GM18526 (cell line): ENCODE data around the gene STX16.

Experiments used
- POLR2A ChIP-seq: IDR thresholded peaks from 3 replicates; pipeline ENCODE4 v1.6.1; 2011; ENCODE audit not compliant: insufficient read length; ENCODE audit errors: extremely low read depth

Gene STX16

GRCh38 chr20:58712806-58713731 lies 62.0 kb downstream of the STX16 start:
- no peak for TF ChIP-seq POLR2A

- no peak for TF ChIP-seq POLR2A
Measured at GRCh38 chr20:58713801-58714339, 62.8 kb downstream of the STX16 start.

- TF ChIP-seq POLR2A = no peak
Measured at GRCh38 chr20:58714340-58714922, 63.3 kb downstream of the STX16 start.

- no peak for TF ChIP-seq POLR2A
Measured at GRCh38 chr20:58714923-58715351, 63.9 kb downstream of the STX16 start.

GRCh38 chr20:58715391-58715800 lies 64.3 kb downstream of the STX16 start:
- no peak for TF ChIP-seq POLR2A

- no peak for TF ChIP-seq POLR2A
Measured at GRCh38 chr20:58715801-58716475, 64.9 kb downstream of the STX16 start.

- TF ChIP-seq POLR2A = no peak
Measured at GRCh38 chr20:58716476-58717277, 65.6 kb downstream of the STX16 start.

- TF ChIP-seq POLR2A = no peak
Measured at GRCh38 chr20:58717278-58718091, 66.4 kb downstream of the STX16 start.

GRCh38 chr20:58718121-58718563 lies 67.1 kb downstream of the STX16 start:
- TF ChIP-seq POLR2A = no peak

- no peak for TF ChIP-seq POLR2A
Measured at GRCh38 chr20:58718729-58719128, 67.6 kb downstream of the STX16 start.

- no peak for TF ChIP-seq POLR2A
Measured at GRCh38 chr20:58719258-58719657, 68.2 kb downstream of the STX16 start.

- no peak for TF ChIP-seq POLR2A
Measured at GRCh38 chr20:58719971-58720371, 68.9 kb downstream of the STX16 start.

GRCh38 chr20:58720890-58721289 lies 69.8 kb downstream of the STX16 start:
- TF ChIP-seq POLR2A = no peak
